MM.1S (cell line): Measurements from ENCODE around the gene C19orf73.

Experiments
- DNase-seq: peaks from one replicate; pipeline ENCODE4 v3.0.0-alpha.2; 2015
- H2AFZ ChIP-seq: fragments of 300-600 bp; sonication (generic); 2 replicates; pipeline ENCODE4 v1.6.0; 2016; ENCODE audit warnings: antibody characterized with exemption, low read length
- H3F3A ChIP-seq: fragments of 300-600 bp; sonication (generic); 2 replicates; pipeline ENCODE4 v1.6.1; 2016; ENCODE audit warnings: mild to moderate bottlenecking, antibody characterized with exemption, low read length, moderate library complexity, mixed read lengths; ENCODE audit not compliant: insufficient read depth
- H3K27ac ChIP-seq: fragments of 300-600 bp; sonication (generic); 2 replicates; pipeline ENCODE4 v1.5.1; 2016; ENCODE audit warnings: mild to moderate bottlenecking, low read length
- H3K27me3 ChIP-seq: fragments of 300-600 bp; sonication (generic); replicated peaks from 2 replicates; pipeline ENCODE4 v1.6.0; 2016; ENCODE audit warnings: low read length; ENCODE audit not compliant: insufficient read depth
- H3K36me3 ChIP-seq: fragments of 300-600 bp; sonication (generic); replicated peaks from 2 replicates; pipeline ENCODE4 v1.6.1; 2016; ENCODE audit warnings: mild to moderate bottlenecking, low read length, mixed read lengths; ENCODE audit not compliant: insufficient read depth
- H3K4me1 ChIP-seq: fragments of 300-600 bp; sonication (generic); 2 replicates; pipeline ENCODE4 v1.6.1; 2016; ENCODE audit warnings: low read length, mixed read lengths
- H3K4me2 ChIP-seq: fragments of 300-600 bp; sonication (generic); 2 replicates; pipeline ENCODE4 v1.6.0; 2016; ENCODE audit warnings: low read depth, low read length
- H3K4me3 ChIP-seq: fragments of 300-600 bp; sonication (generic); 2 replicates; pipeline ENCODE4 v1.5.1; 2016; ENCODE audit warnings: low read length, mixed read lengths
- H3K79me2 ChIP-seq: fragments of 300-600 bp; sonication (generic); 2 replicates; pipeline ENCODE4 v1.6.1; 2016; ENCODE audit warnings: mixed run types, low read length, mixed read lengths
- H3K9ac ChIP-seq: fragments of 300-600 bp; sonication (generic); 2 replicates; pipeline ENCODE4 v1.6.1; 2016; ENCODE audit warnings: low read length, mixed read lengths
- H3K9me2 ChIP-seq: fragments of 300-600 bp; sonication (generic); replicated peaks from 2 replicates; pipeline ENCODE4 v1.6.1; 2016; ENCODE audit warnings: mild to moderate bottlenecking, low read length, mixed read lengths; ENCODE audit not compliant: insufficient read depth
- H3K9me3 ChIP-seq: fragments of 300-600 bp; sonication (generic); replicated peaks from 2 replicates; pipeline ENCODE4 v1.6.1; 2016; ENCODE audit warnings: mild to moderate bottlenecking, low read length, mixed read lengths; ENCODE audit not compliant: insufficient read depth
- H4K20me1 ChIP-seq: fragments of 300-600 bp; sonication (generic); 2 replicates; pipeline ENCODE4 v1.6.1; 2016; ENCODE audit warnings: mild to moderate bottlenecking, low read length, moderate library complexity, mixed read lengths; ENCODE audit not compliant: insufficient read depth
- CTCF ChIP-seq: fragments of 300-600 bp; sonication (generic); IDR thresholded peaks from 2 replicates; pipeline ENCODE4 v1.5.1; 2016; ENCODE audit warnings: antibody characterized with exemption, low read length, mixed read lengths
- EZH2 ChIP-seq: fragments of 300-600 bp; sonication (generic); optimal IDR thresholded peaks from 2 replicates; pipeline ENCODE3; 2017; ENCODE audit warnings: low read depth, mild to moderate bottlenecking, antibody characterized with exemption, low read length, mixed read lengths
- EZH2phosphoT487 ChIP-seq: fragments of 300-600 bp; sonication (generic); IDR thresholded peaks from 2 replicates; pipeline ENCODE4 v1.6.1; 2018; ENCODE audit warnings: antibody characterized with exemption, low read length

C19orf73 gene

DNA sequence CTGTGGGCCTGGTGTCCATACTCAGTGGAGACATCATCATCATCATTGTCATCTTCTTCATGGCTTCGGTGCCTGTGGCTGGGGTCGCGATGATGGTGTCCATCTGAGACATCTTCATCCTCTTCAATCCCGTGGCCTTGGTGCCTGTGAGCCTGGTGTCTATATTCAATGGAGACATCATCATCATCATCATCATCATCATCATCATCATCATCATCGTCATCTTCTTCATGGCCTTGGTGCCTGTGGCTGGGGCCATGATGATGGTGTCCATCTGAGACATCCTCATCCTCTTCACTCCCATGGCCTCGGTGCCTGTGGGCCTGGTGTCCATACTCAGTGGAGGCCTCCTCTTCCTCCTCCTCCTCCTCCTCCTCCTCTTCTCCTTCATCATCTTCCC, 35.3 kb upstream of the C19orf73 start:
- Histone ChIP-seq H2AFZ (no peak overlapping the region), H3K27me3 (peaks cover 63% of the 10 kb centered on the region), H3K4me2 (no peak overlapping the region), H3K27ac (no peak overlapping the region), H3K79me2 (no peaks in the 10 kb centered on the region), H3K9me3 (no peaks in the 10 kb centered on the region), H3F3A (no peaks in the 10 kb centered on the region), H4K20me1 (no peaks in the 10 kb centered on the region), H3K4me3 (no peak overlapping the region), H3K9me2 (no peaks in the 10 kb centered on the region), H3K36me3 (no peaks in the 10 kb centered on the region), H3K9ac (no peak overlapping the region), H3K4me1 (peaks cover 5% of the 10 kb centered on the region; the same call in 1 of the 2 replicates)
- DNase-seq = no peak
- TF ChIP-seq EZH2phosphoT487 (no peak), CTCF (no peak), EZH2 (no peak)

DNA sequence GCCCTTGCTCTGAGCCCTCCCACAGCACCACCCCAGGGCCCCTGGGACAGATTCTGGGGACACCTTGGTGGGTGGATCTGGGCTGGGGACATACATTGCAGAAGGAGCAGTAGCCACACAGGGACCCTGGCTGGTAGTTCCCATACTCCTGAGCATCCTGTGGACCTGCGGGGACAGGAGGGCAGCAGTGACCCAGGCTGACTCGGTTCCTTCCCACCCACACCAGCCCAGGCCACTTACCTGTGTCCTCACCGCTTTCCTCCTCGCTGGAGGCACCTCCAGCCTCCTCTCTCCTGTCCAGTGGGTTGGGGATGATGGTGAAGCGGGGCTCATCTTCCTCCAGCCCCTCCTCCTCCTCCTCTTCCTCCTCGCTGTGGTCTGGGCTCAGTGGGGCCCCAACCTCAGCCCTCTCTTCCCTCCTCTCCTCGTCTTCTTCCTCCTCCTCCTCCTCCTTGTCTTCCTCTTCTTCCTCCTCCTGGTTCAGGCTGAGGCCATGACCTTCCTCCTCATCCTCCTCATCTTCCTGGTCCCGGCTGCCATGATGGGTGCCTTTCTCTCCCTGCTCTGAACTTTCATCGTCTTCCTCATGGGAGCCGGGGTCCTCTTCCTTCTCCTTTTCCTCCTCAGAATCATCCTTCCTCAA, 34.3 kb upstream of the C19orf73 start:
- H3K9me2 ChIP-seq = no peaks in the 10 kb centered on the region
- no peak for DNase-seq
- no peak overlapping the region for H3K4me2 ChIP-seq
- H3K9me3 ChIP-seq = no peaks in the 10 kb centered on the region
- no peaks in the 10 kb centered on the region for H3K79me2 ChIP-seq
- no peak overlapping the region for H2AFZ ChIP-seq
- no peak overlapping the region for H3K9ac ChIP-seq
- H3K4me1 ChIP-seq = peaks cover 5% of the 10 kb centered on the region; the same call in 1 of the 2 replicates
- peaks cover 65% of the 10 kb centered on the region for H3K27me3 ChIP-seq
- H3K36me3 ChIP-seq = no peaks in the 10 kb centered on the region
- H3K4me3 ChIP-seq = no peak overlapping the region
- H3K27ac ChIP-seq = no peak overlapping the region
- no peaks in the 10 kb centered on the region for H4K20me1 ChIP-seq
- TF ChIP-seq EZH2 = no peak
- no peak for TF ChIP-seq EZH2phosphoT487
- TF ChIP-seq CTCF = no peak
- no peaks in the 10 kb centered on the region for H3F3A ChIP-seq

GRCh38 chr19:49152119-49152550, 33.2 kb upstream of the C19orf73 start:
- Histone ChIP-seq H3K9me3 (no peaks in the 10 kb centered on the region), H3K36me3 (no peaks in the 10 kb centered on the region), H3K4me1 (peaks cover 5% of the 10 kb centered on the region; the same call in 1 of the 2 replicates), H3K4me2 (no peak overlapping the region), H3F3A (no peaks in the 10 kb centered on the region), H4K20me1 (no peaks in the 10 kb centered on the region), H3K9ac (no peak overlapping the region), H3K27ac (no peak overlapping the region), H3K79me2 (no peaks in the 10 kb centered on the region), H3K4me3 (no peak overlapping the region), H2AFZ (no peak overlapping the region), H3K9me2 (no peaks in the 10 kb centered on the region), H3K27me3 (peaks cover 64% of the 10 kb centered on the region)
- TF ChIP-seq CTCF (no peak), EZH2 (no peak), EZH2phosphoT487 (no peak)
- no peak for DNase-seq
